Spleen (tissue), 11 donors: ENCODE data around the gene MAPK4. TPM values are rescaled to one million over a fixed set of nuclear protein-coding genes. Genes with fewer than 3 reads are reported as not detected.
"Not testable (repeated sequence)": the region's sequence is repeated elsewhere in the genome, so short reads cannot be mapped to it uniquely, and the experiment has no call there.

ENCODE experiments used
- DNase-seq: peaks from one replicate; pipeline ENCODE4 v3.0.0-alpha.2; 2020
- H3K27ac ChIP-seq, 8 donors: fragments of 200-600 bp; sonication (generic) in 7 of 8; 1 replicate in 4 of 8; 2 replicates in 4 of 8; pipeline versions ENCODE4 v1.5.0 to v1.8.0; 2016 to 2021; ENCODE audit warnings: inconsistent platforms in 4 of 8, mild to moderate bottlenecking in 4 of 8, moderate library complexity in 1 of 8
- H3K27me3 ChIP-seq, 7 donors: fragments of 200-600 bp; sonication (generic) in 6 of 7; replicated peaks in 1 of 7; 1 replicate in 4 of 7; 2 replicates in 3 of 7; pipeline versions ENCODE4 v1.5.0 to v1.8.0; 2016 to 2021; ENCODE audit warnings: inconsistent platforms in 3 of 7, mild to moderate bottlenecking in 1 of 7
- H3K36me3 ChIP-seq, 6 donors: fragments of 200-600 bp; sonication (generic) in 5 of 6; 1 replicate in 4 of 6; 2 replicates in 2 of 6; pipeline versions ENCODE4 v1.5.0 to v1.8.0; 2016 to 2021; ENCODE audit warnings: inconsistent platforms in 2 of 6
- H3K4me1 ChIP-seq, 6 donors: fragments of 200-600 bp; sonication (generic) in 5 of 6; 1 replicate in 3 of 6; 2 replicates in 3 of 6; pipeline versions ENCODE4 v1.5.0 to v1.8.0; 2016 to 2021; ENCODE audit warnings: inconsistent platforms in 3 of 6
- H3K4me3 ChIP-seq, 8 donors: fragments of 200-600 bp; sonication (generic) in 7 of 8; 1 replicate in 4 of 8; 2 replicates in 4 of 8; pipeline versions ENCODE4 v1.5.0 to v1.8.0; 2016 to 2021; ENCODE audit warnings: inconsistent platforms in 4 of 8, mild to moderate bottlenecking in 4 of 8, moderate library complexity in 2 of 8
- H3K9me3 ChIP-seq, 8 donors: fragments of 200-600 bp; sonication (generic) in 7 of 8; 1 replicate in 4 of 8; 2 replicates in 4 of 8; pipeline versions ENCODE4 v1.5.0 to v1.8.0; 2016 to 2021; ENCODE audit warnings: inconsistent platforms in 4 of 8
- CTCF ChIP-seq, 11 experiments: fragments of 200-600 bp in 7 of 11; fragments of 450-650 bp in 4 of 11; sonication (generic) in 4 of 11; IDR thresholded peaks in 8 of 11; conservative IDR thresholded peaks in 3 of 11; 1 replicate in 7 of 11; 2 replicates in 4 of 11; pipeline versions ENCODE4 v1.4.0 to v1.8.0; 2016 to 2021; ENCODE audit warnings: antibody characterized with exemption in 11 of 11, inconsistent platforms in 4 of 11, mild to moderate bottlenecking in 1 of 11
- POLR2A ChIP-seq, 3 donors: fragments of 450-650 bp; IDR thresholded peaks; one replicate each; pipeline ENCODE4 v1.5.1; 2017; ENCODE audit warnings: antibody characterized with exemption in 3 of 3, mild to moderate bottlenecking in 1 of 3
- POLR2AphosphoS5 ChIP-seq, 3 donors: sonication (generic); formaldehyde crosslinking; IDR thresholded peaks; one replicate each; pipeline ENCODE4 v1.5.1; 2017; ENCODE audit warnings: antibody characterized with exemption in 3 of 3
- WGBS, 5 donors: extraction: QIAGEN DNeasy Blood & Tissue Kit in 3 of 5; methylation state at CpG; one replicate each; pipeline versions ENCODE4 v1.1.5 to v1.1.7; 2013 to 2018; 5-methylcytosine and 5-hydroxymethylcytosine counted together
- intact Hi-C: fragments of 100-400 bp; cut with DNase I; formaldehyde crosslinking; loops from one replicate; pipeline ENCODE4 v1.15.0; 2023; ENCODE audit warnings: low total_unique reads
- polyA plus RNA-seq, 3 donors: library from polyadenylated mRNA; stranded (reverse); fragments of 200-250 nt; gene quantifications; one replicate each; pipeline ENCODE4 v1.2.1, GENCODE V29; 2013
- total RNA-seq, 7 donors: library from RNA; depleted of rRNA in 3 of 7; stranded (reverse); fragments of >200 nt in 3 of 7; fragmentation: NEBNext Ultra II Directional in 4 of 7; extraction: Animal tissue kit (Norgen Biotek cat#: 25700) in 4 of 7; gene quantifications; one replicate each; pipeline versions ENCODE4 v1.1.0 to v1.2.1, GENCODE V29; 2016 to 2021
- donor health status: healthy with polysubstance abuse.
- donor health status: DM: no; HTN: no; CAD: no; lungs with moderate emphysema.
- donor health status: DM: no; HTN: no; CAD: no.
- donor health status: Bipolar disorder and iron deficiency.
- donor health status: healthy.
- donor health status: DM: no; HTN: no; CAD: no.
- donor health status: DM: yes; HTN: yes; CAD: no.

Gene MAPK4
- total and polyA plus RNA-seq, 10 donors, result 0.02 to 0.29 (median 0.20) TPM; not detected in 4

DNA sequence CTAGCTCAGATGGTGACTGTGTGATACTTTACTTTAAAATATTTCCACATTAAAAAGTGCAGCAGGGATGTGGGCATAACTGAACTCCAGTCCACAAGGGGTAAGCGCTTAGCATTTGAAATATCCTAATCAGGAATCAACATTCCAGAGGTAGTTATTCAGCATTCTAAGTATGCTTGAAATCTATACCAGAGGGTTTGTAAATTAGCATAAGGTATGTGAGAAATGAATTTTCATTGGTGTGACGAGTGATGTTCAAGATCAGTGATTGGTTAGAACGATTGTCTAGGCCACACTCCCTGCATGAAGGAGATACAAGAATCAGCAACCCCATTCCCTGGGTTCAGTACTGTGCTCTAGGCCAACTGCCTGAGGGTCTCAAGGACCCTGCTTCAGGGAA is 42.6 kb downstream of the MAPK4 start:
- Histone ChIP-seq H3K9me3 (peaks cover 0 to 4% (median 0%) of the 10 kb centered on the region in 8 donors), H3K36me3 (no peaks in the 10 kb centered on the region), H3K4me1 (no peaks in the 10 kb centered on the region), H3K4me3 (no peak overlapping the region), H3K27ac (no peak overlapping the region), H3K27me3 (peaks cover 0 to 4% (median 0%) of the 10 kb centered on the region in 7 donors)
- WGBS, 5 donors, result 80 to 94% (median 85%) methylated on average over 3 of the region's 3 CpGs
- TF ChIP-seq CTCF (IDR thresholded peaks at IDR 0.05 in 8 of 11, conservative IDR thresholded peaks at IDR 0.05 in 3 of 11), result no peak
- TF ChIP-seq POLR2A (IDR thresholded peaks at IDR 0.05), result no peak
- TF ChIP-seq POLR2AphosphoS5 (IDR thresholded peaks at IDR 0.05), result no peak
- intact Hi-C loops, result no loop called here
- DNase-seq, result no peak

DNA sequence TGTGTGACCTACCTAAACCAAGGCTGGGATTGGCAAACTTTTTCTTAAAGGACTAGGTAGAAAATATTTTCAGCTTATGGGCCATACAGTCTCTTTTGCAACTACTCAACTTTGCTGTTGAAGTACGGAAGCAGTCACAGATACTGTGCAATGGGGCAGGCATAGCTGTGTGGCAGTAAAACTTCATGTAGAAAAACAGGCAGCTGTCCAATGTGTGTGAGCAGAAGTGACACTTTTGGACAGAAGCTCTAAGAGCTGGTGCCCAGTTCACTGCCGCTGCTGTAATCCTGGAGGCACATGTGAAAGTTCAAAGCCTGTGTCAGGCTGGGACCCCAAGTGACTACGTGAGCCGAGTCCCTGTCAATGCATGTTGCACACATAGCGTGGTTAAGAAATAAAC is 46.7 kb downstream of the MAPK4 start:
- TF ChIP-seq POLR2A (IDR thresholded peaks at IDR 0.05) (no peak), POLR2AphosphoS5 (IDR thresholded peaks at IDR 0.05) (no peak), CTCF (IDR thresholded peaks at IDR 0.05 in 8 of 11, conservative IDR thresholded peaks at IDR 0.05 in 3 of 11) (no peak)
- intact Hi-C loops, result no loop called here
- WGBS, 5 donors, result 85 to 94% (median 89%) methylated on average over 5 of the region's 5 CpGs
- Histone ChIP-seq H3K9me3 (peaks cover 0 to 1% (median 0%) of the 10 kb centered on the region in 8 donors), H3K27ac (no peak overlapping the region), H3K4me1 (no peaks in the 10 kb centered on the region), H3K36me3 (no peaks in the 10 kb centered on the region), H3K4me3 (no peak overlapping the region), H3K27me3 (no peaks in the 10 kb centered on the region)
- DNase-seq, result no peak

DNA sequence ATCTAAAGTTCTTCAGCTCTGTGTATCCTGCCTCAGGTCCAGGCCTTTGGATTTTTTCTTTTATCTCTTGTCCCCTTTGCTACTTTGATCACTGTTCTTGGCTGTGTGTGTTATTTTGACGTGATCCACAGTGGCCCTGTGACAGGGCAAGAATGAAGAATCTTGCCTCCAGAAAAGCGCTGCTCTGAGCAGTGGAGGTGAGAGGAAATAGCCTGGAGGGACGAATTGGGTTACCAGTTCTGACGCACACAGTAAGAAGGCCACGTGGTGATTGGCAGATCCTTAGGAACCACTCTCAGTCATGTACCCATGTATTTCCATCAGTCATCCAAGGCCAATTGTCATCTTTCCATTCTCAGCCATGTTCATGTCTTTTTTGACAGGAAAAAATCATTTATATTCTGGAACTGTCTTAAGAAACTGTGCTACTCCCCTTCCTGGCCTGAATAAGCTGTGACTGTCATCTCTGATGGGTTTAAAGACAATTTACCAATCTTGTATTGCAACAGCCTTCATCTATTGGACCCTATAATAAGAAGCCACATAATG is 47.6 kb downstream of the MAPK4 start:
- TF ChIP-seq POLR2AphosphoS5 (IDR thresholded peaks at IDR 0.05) (no peak), CTCF (IDR thresholded peaks at IDR 0.05 in 8 of 11, conservative IDR thresholded peaks at IDR 0.05 in 3 of 11) (no peak), POLR2A (IDR thresholded peaks at IDR 0.05) (no peak)
- Histone ChIP-seq H3K27me3 (no peaks in the 10 kb centered on the region), H3K27ac (no peak overlapping the region), H3K36me3 (no peaks in the 10 kb centered on the region), H3K9me3 (peaks cover 0 to 5% (median 0%) of the 10 kb centered on the region in 8 donors), H3K4me3 (no peak overlapping the region), H3K4me1 (no peaks in the 10 kb centered on the region)
- 67 to 79% (median 74%) methylated on average over 5 of the region's 5 CpGs for WGBS, 5 donors
- DNase-seq, result no peak
- intact Hi-C loops, result no loop called here

- H3K4me3 ChIP-seq, intact Hi-C loops, H3K27me3 ChIP-seq, H3K27ac ChIP-seq, H3K36me3 ChIP-seq, H3K4me1 ChIP-seq, DNase-seq: not testable (repeated sequence)
- peaks cover 0 to 17% (median 9%) of the 10 kb centered on the region in 8 donors for H3K9me3 ChIP-seq
- 90 to 95% (median 93%) methylated on average over 22 to 26 of the region's 26 CpGs for WGBS, 5 donors
These were observed 49.3 kb downstream of the MAPK4 start for GRCh38 chr18:50609171-50609570.

DNA sequence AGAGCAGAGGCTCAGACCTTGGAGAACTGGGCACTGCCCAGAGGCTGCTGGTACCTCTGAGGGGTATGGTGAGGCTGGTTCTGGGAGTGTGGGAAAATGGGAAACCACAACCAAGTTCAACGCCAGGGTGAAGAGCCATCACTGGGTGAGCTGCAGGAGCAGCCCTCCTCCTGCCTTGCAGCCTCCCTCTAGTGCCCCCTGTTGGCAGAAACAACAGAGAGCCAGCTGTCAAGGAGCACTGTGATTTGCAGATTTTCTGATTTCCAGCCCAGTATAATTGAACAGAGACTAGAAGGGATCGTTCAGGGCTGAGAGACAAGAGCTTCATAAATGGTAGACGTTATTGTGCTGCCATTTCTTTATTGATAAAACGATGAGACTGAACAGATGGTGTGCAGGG is 50.5 kb downstream of the MAPK4 start:
- no peak for TF ChIP-seq POLR2AphosphoS5 (IDR thresholded peaks at IDR 0.05)
- TF ChIP-seq POLR2A (IDR thresholded peaks at IDR 0.05), result no peak
- TF ChIP-seq CTCF (IDR thresholded peaks at IDR 0.05 in 8 of 11, conservative IDR thresholded peaks at IDR 0.05 in 3 of 11), result no peak

More for the DNA sequence above, 50.5 kb downstream of the MAPK4 start:
- 77 to 87% (median 83%) methylated on average over 4 of the region's 4 CpGs for WGBS, 5 donors
- H3K36me3 ChIP-seq, result no peaks in the 10 kb centered on the region
- H3K4me1 ChIP-seq, result no peaks in the 10 kb centered on the region
- intact Hi-C loops, result no loop called here
- no peaks in the 10 kb centered on the region for H3K27me3 ChIP-seq
- no peak for DNase-seq
- H3K4me3 ChIP-seq, result no peak overlapping the region
- peaks cover 0 to 17% (median 9%) of the 10 kb centered on the region in 8 donors for H3K9me3 ChIP-seq
- no peak overlapping the region for H3K27ac ChIP-seq
